OCI-LY1 (cell line): ENCODE data around the gene CA7.

ENCODE experiments used
- H2AFZ ChIP-seq: fragments of 200-600 bp; sonication (generic), shearing (Covaris generic); 2 replicates; pipeline ENCODE4 v1.6.0; 2014; ENCODE audit warnings: antibody characterized with exemption, mild to moderate bottlenecking, low read length
- H3F3A ChIP-seq: fragments of 200-600 bp; sonication (generic), shearing (Covaris generic); 2 replicates; pipeline ENCODE4 v1.6.0; 2014; ENCODE audit warnings: mild to moderate bottlenecking, antibody characterized with exemption, low read length, moderate library complexity; ENCODE audit not compliant: insufficient read depth
- H3K27ac ChIP-seq: fragments of 200-600 bp; sonication (generic); 2 replicates; pipeline ENCODE4 v1.5.1; 2014; ENCODE audit warnings: low read length, mixed run types, mild to moderate bottlenecking, low read depth; ENCODE audit not compliant: poor library complexity, severe bottlenecking
- H3K27me3 ChIP-seq: fragments of 200-600 bp; sonication (generic); 2 replicates; pipeline ENCODE4 v1.6.0; 2014; ENCODE audit warnings: antibody characterized with exemption, mild to moderate bottlenecking, low read length, moderate library complexity; ENCODE audit not compliant: insufficient read depth
- H3K36me3 ChIP-seq: fragments of 200-600 bp; sonication (generic); 2 replicates; pipeline ENCODE4 v1.6.1; 2014; ENCODE audit warnings: mild to moderate bottlenecking, antibody characterized with exemption, low read length, moderate library complexity, mixed read lengths; ENCODE audit not compliant: insufficient read depth
- H3K4me1 ChIP-seq: fragments of 200-600 bp; sonication (generic); 2 replicates; pipeline ENCODE4 v1.5.1; 2014; ENCODE audit warnings: mild to moderate bottlenecking, low read length, moderate library complexity; ENCODE audit not compliant: insufficient read depth, severe bottlenecking
- H3K4me2 ChIP-seq: fragments of 200-600 bp; sonication (generic), shearing (Covaris generic); 2 replicates; pipeline ENCODE4 v1.6.1; 2014; ENCODE audit warnings: low read length
- H3K4me3 ChIP-seq: fragments of 200-600 bp; sonication (generic); 2 replicates; pipeline ENCODE4 v1.5.1; 2014; ENCODE audit warnings: low read length, low read depth, mild to moderate bottlenecking, mixed read lengths; ENCODE audit not compliant: poor library complexity, severe bottlenecking
- H3K79me2 ChIP-seq: fragments of 200-600 bp; shearing (Covaris generic); 2 replicates; pipeline ENCODE4 v1.6.1; 2016; ENCODE audit warnings: mixed run types, low read length, mixed read lengths; ENCODE audit not compliant: insufficient read depth
- H3K9ac ChIP-seq: fragments of 200-600 bp; sonication (generic), shearing (Covaris generic); 2 replicates; pipeline ENCODE4 v1.6.1; 2014; ENCODE audit warnings: mild to moderate bottlenecking, low read length, mixed read lengths
- H3K9me2 ChIP-seq: fragments of 200-600 bp; sonication (generic), shearing (Covaris generic); 2 replicates; pipeline ENCODE4 v1.6.1; 2014; ENCODE audit warnings: low read depth, mild to moderate bottlenecking, low read length, mixed read lengths
- H3K9me3 ChIP-seq: fragments of 200-600 bp; shearing (Covaris generic); 2 replicates; pipeline ENCODE4 v1.6.1; 2014; ENCODE audit warnings: low read length, mixed read lengths
- H4K20me1 ChIP-seq: fragments of 200-600 bp; sonication (generic), shearing (Covaris generic); 2 replicates; pipeline ENCODE4 v1.6.0; 2016; ENCODE audit warnings: mild to moderate bottlenecking, low read length; ENCODE audit not compliant: insufficient read depth
- EZH2 ChIP-seq: fragments of 200-600 bp; sonication (generic), shearing (Covaris generic); IDR thresholded peaks from 2 replicates; pipeline ENCODE4 v1.8.0; 2017; ENCODE audit warnings: borderline replicate concordance, mixed run types, mild to moderate bottlenecking, antibody characterized with exemption, low read length, moderate library complexity, mixed read lengths
- TF ChIP-seq, protein P1 (sequence below): fragments of 200-600 bp; sonication (generic), shearing (Covaris generic); IDR thresholded peaks from 2 replicates; pipeline ENCODE4 v1.5.1; 2017; ENCODE audit warnings: mild to moderate bottlenecking, antibody characterized with exemption, low read length, moderate library complexity, mixed read lengths

Gene CA7

DNA sequence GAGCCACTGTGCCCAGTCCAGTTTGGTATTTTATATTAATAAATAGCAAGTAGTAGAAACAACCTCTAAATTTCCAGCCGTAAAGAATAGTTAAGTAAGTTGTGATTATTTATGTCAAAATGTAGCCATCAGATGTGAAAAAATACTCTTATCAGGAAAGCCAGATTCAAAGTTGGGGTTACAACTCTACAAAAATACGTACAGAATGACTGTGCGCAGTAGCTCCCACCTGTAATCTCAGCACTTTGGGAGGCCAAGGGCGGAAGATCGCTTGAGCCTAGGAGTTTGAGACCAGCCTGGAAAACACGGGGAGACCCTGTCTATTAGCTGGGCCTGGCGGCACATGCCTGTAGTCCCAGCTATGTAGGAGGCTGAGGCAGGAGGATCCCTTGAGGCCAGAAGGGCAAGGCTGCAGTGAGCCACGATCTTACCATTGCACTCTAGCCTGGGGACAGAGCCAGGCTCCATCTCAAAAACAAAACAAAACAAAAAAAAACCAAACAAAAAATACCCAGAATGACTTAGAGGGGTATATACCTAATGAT lies 37.8 kb downstream of the CA7 start:
- no peak for TF ChIP-seq EZH2
- TF ChIP-seq, protein P1, sequence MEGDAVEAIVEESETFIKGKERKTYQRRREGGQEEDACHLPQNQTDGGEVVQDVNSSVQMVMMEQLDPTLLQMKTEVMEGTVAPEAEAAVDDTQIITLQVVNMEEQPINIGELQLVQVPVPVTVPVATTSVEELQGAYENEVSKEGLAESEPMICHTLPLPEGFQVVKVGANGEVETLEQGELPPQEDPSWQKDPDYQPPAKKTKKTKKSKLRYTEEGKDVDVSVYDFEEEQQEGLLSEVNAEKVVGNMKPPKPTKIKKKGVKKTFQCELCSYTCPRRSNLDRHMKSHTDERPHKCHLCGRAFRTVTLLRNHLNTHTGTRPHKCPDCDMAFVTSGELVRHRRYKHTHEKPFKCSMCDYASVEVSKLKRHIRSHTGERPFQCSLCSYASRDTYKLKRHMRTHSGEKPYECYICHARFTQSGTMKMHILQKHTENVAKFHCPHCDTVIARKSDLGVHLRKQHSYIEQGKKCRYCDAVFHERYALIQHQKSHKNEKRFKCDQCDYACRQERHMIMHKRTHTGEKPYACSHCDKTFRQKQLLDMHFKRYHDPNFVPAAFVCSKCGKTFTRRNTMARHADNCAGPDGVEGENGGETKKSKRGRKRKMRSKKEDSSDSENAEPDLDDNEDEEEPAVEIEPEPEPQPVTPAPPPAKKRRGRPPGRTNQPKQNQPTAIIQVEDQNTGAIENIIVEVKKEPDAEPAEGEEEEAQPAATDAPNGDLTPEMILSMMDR, result no peak

GRCh38 chr16:66882702-66883101 lies 38.5 kb downstream of the CA7 start:
- Histone ChIP-seq H3K27me3 (no peaks in the 10 kb centered on the region), H3F3A (no peaks in the 10 kb centered on the region), H3K4me2 (no peak overlapping the region), H3K9me2 (no peaks in the 10 kb centered on the region), H3K4me3 (no peak overlapping the region), H3K9ac (no peak overlapping the region), H3K27ac (no peak overlapping the region), H3K4me1 (peaks cover 27% of the 10 kb centered on the region), H2AFZ (no peak overlapping the region), H3K9me3 (no peaks in the 10 kb centered on the region), H4K20me1 (no peaks in the 10 kb centered on the region), H3K36me3 (peaks cover 33% of the 10 kb centered on the region), H3K79me2 (no peaks in the 10 kb centered on the region)
- TF ChIP-seq EZH2, result no peak
- TF ChIP-seq, protein P1, result no peak

More for the DNA sequence above, 37.8 kb downstream of the CA7 start:
- peaks cover 29% of the 10 kb centered on the region for H3K36me3 ChIP-seq
- H3K9me3 ChIP-seq, result no peaks in the 10 kb centered on the region
- no peaks in the 10 kb centered on the region for H3K79me2 ChIP-seq
- H3K9ac ChIP-seq, result no peak overlapping the region
- no peaks in the 10 kb centered on the region for H3K9me2 ChIP-seq
- H4K20me1 ChIP-seq, result no peaks in the 10 kb centered on the region
- peak overlapping the region; percentile 70 for H3K4me3 ChIP-seq
- peaks cover 27% of the 10 kb centered on the region for H3K4me1 ChIP-seq
- no peaks in the 10 kb centered on the region for H3F3A ChIP-seq
- H3K27me3 ChIP-seq, result no peaks in the 10 kb centered on the region
- peak overlapping the region; percentile 77; the same call in 1 of the 2 replicates for H3K4me2 ChIP-seq
- no peak overlapping the region for H3K27ac ChIP-seq
- H2AFZ ChIP-seq, result no peak overlapping the region

DNA sequence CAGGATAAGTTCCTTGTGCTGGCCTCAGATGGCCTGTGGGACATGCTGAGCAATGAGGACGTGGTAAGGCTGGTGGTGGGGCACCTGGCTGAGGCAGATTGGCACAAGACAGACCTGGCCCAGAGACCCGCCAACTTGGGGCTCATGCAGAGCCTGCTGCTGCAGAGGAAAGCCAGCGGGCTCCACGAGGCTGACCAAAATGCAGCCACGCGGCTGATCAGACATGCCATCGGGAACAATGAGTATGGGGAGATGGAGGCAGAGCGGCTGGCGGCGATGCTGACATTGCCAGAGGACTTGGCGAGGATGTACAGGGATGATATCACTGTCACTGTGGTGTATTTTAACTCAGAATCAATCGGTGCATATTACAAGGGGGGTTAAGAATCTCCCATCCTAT lies 41.3 kb downstream of the CA7 start:
- Histone ChIP-seq H3K79me2 (no peaks in the 10 kb centered on the region), H3K4me1 (peaks cover 9% of the 10 kb centered on the region)

More for the DNA sequence above, 41.3 kb downstream of the CA7 start:
- H3K27ac ChIP-seq, result no peak overlapping the region
- no peak overlapping the region for H3K4me3 ChIP-seq
- H3K27me3 ChIP-seq, result no peaks in the 10 kb centered on the region
- no peak overlapping the region for H3K9ac ChIP-seq
- no peaks in the 10 kb centered on the region for H3K9me2 ChIP-seq
- no peaks in the 10 kb centered on the region for H4K20me1 ChIP-seq
- H3K4me2 ChIP-seq, result no peak overlapping the region
- no peak for TF ChIP-seq EZH2
- TF ChIP-seq, protein P1, result no peak
- peaks cover 33% of the 10 kb centered on the region for H3K36me3 ChIP-seq
- H2AFZ ChIP-seq, result no peak overlapping the region
- H3K9me3 ChIP-seq, result no peaks in the 10 kb centered on the region
- H3F3A ChIP-seq, result no peaks in the 10 kb centered on the region
